GM12874 (cell line): Measurements from ENCODE around the gene ATP8B4.

Experiments used
- TF ChIP-seq, protein P1 (sequence below): IDR thresholded peaks from 2 replicates; pipeline ENCODE4 v1.5.1; 2011; ENCODE audit warnings: low read depth, mild to moderate bottlenecking, control low read depth, low read length, moderate library complexity; ENCODE audit not compliant: insufficient read depth

ATP8B4 gene

DNA sequence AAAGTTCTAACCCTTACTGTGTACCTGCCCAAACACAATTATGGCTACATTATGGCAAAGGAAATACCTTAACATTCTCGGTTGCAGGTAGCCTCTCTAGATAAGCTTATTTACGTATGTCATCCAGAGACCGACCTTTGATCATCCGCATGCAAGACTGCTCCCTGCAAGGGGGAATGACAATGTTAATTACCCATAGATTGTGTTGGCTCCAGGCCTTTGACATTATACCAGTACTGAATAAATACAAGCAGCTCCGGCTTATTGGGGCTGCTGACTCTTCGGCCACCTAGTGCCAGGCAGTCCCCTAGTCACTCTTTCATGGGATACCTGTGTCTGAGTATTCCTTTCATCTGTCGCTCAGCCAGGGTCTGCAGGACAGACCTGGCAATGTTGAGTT is 274.6 kb downstream of the ATP8B4 start:
- TF ChIP-seq, protein P1, sequence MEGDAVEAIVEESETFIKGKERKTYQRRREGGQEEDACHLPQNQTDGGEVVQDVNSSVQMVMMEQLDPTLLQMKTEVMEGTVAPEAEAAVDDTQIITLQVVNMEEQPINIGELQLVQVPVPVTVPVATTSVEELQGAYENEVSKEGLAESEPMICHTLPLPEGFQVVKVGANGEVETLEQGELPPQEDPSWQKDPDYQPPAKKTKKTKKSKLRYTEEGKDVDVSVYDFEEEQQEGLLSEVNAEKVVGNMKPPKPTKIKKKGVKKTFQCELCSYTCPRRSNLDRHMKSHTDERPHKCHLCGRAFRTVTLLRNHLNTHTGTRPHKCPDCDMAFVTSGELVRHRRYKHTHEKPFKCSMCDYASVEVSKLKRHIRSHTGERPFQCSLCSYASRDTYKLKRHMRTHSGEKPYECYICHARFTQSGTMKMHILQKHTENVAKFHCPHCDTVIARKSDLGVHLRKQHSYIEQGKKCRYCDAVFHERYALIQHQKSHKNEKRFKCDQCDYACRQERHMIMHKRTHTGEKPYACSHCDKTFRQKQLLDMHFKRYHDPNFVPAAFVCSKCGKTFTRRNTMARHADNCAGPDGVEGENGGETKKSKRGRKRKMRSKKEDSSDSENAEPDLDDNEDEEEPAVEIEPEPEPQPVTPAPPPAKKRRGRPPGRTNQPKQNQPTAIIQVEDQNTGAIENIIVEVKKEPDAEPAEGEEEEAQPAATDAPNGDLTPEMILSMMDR, result no peak

DNA sequence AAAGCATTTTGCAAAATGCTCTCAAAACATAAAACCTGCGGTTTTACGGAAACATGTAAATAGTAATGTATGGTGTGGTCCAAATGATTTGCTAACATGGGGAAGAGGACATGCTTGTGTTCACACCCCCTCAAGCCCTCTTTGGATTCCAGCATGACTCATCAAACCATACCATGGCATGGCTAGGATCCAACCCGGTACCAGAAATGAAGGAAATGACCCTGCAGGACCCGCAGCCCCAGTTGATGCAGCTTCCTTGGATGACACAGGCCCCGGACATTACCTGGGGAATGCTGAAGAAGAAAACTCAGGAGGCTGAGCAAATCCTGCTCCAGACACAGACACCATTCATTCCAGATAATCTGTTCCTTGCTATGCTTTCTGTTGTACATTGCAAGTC is 275.3 kb downstream of the ATP8B4 start:
- TF ChIP-seq, protein P1, result no peak

DNA sequence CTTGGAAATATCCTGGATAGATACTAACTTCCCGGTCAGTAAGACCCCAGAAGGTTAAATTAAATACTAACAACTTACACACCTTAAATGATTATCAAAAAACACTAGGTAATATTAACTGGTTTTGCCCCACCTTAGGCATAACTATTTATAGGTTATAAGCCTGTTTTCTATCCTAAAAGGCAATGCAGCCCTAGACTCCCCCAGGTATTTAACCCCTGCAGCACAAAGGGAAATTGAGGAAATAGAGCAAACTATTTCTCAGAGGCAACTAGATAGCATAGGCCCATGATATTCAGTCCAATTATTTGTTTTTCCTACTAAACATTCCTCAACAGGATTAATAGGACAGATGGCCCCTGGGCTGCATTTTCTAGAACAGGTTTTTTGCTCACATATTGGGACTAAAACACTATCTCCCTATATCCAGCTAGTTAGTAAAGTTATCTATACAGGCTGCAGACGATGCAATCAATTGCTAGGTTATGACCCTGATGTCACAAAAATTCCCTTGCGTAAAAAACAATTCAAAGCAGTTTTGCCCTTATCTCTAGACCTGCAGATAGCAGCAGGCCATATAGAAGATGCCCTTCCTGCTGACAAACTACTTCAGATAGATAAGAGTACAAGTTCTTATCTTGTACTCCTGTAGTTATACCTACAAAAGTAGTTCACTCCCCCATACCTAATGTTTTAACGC is 276.9 kb downstream of the ATP8B4 start:
- TF ChIP-seq, protein P1, result no peak

GRCh38 chr15:49832511-49832910 is 286.5 kb downstream of the ATP8B4 start:
- TF ChIP-seq, protein P1, result no peak

DNA sequence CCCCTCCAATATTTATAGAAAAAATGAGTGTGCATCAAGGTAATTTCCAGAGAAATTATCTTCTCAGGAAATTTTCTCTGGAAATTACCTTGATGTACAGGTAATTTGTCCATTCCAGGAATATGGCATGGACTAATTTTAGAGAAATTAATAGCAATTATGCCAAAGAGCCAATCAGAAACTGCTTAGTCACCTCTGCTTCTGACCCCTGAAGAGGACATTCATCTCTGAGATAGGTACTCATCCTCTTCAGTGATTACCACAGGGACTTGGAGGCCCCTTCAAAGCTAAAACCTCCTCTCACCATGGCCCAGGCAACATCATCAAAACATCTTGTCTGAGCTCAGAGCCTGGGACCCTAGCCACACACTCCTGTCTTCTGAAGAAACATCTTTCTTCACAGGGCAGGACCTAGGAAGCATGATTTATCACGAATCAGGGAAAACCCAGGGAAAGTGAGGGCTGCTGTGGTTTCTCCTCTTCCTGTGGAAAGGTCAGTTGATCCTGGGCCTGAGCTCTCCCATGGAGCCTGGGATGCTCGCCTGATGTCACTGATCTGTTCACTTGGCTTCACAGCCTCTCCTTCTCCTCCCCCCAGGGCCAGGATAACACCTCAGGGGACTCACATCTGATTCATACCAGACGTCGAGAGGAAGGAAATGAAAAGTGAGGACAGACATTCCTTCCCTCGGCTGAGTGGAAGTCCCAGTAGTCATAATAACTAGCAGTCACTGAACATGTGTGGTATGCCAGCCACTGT is 287.6 kb downstream of the ATP8B4 start:
- TF ChIP-seq, protein P1, result no peak

- TF ChIP-seq, protein P1, result no peak
Measured at GRCh38 chr15:49830391-49830790, 288.6 kb downstream of the ATP8B4 start.

- TF ChIP-seq, protein P1, result no peak
Measured at GRCh38 chr15:49827311-49827710, 291.7 kb downstream of the ATP8B4 start.
